GM21515 (cell line): Measurements from ENCODE around the gene BTN2A1.
A peak's percentile ranks its signal among the peaks of the same experiment; 100 is the strongest.
"Not testable (repeated sequence)": the region's sequence is repeated elsewhere in the genome, so short reads cannot be mapped to it uniquely, and the experiment has no call there.

Source experiments
- ATAC-seq: cut with Tn5 transposase; IDR thresholded peaks from one replicate; pipeline ENCODE4 v1.9.1; 2021; ENCODE audit not compliant: unreplicated experiment

BTN2A1 gene

DNA sequence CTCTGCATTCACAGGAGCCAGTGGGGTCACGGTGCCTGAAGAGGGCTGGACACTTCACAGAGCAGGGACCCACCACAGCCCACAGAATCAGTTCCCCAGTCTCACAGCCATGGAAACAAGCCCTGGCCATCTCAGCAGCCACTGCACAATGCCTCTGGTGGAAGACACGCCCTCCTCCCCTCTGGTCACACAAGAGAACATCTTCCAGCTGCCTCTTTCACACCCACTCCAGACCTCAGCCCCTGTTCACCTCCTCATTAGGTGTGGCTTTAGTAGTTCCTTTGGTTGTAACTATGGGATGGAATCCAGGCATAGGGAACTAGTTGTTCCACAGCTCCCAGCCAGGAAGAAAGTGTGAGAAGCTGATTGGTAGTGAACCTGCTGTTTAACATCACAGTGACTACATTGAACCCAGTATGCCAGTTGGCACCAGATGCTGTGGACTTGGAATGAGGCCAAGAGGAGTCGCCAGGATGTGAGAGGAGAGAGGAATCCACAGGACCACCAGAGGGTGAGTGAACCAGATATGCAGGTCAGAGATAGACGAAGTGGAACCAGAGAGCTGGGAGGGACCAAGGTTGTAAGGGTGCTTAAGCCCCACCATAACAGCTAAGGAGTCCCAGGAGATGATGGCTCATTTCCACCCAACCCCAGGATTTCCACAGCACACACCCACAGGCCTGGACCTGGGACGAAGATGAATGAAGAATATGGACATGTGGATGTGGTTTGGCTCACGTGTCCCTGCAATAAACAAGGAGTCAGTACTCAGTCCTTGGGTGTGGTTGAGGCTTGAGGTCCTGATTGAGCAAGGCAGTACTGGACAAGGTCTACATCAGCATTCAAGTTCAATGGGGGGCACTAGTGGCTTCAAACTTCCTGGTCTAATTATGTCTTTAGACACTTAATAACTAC lies 26.2 kb upstream of the BTN2A1 start:
- no peak for ATAC-seq

DNA sequence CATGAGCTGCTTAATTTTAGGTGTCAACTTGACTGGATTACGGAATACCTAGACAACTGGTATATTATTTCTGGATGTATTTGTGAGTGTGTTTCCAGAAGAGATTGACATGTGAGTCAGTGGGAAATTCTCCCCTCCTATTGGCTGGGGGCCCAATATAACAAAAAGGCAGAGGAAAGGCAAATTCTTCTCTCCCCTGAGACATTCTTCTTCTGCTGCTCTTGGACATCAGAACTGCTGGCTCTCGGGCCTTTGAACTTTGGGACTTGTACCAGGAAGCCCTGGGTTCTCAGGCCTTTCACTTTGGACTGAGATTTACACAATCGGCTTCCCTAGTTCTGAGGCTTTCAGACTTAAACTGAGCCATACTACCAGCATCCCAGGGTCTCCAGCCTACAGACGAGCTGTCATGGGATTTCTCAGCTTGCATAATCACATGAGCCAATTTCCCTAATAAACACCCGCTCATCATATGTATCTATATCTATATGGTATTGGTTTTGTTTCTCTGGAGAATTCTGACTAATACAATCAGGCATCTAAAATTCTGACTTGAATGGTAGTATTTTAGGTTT lies 25.0 kb upstream of the BTN2A1 start:
- ATAC-seq = no peak

DNA sequence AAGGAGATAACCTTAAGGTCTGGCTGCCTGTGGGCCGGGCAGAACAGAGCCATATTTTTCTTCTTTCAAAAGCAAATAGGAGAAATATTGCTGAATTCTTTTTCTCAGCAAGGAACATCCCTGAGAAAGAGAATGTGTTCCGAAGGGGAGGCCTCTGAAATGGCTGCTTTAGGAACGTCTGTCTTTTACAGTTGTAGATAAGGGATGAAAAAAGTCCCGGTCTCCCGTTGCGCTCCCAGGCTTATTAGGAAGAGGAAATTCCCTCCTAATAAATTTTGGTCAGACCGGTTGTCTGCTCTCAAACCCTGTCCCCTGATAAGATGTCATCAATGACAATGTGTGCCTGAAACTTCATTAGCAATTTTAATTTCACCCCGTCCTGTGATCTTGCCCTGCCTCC lies 24.1 kb upstream of the BTN2A1 start:
- ATAC-seq = not testable (repeated sequence)

- ATAC-seq = no peak
These were observed 21.7 kb upstream of the BTN2A1 start for GRCh38 chr6:26436018-26436417.

DNA sequence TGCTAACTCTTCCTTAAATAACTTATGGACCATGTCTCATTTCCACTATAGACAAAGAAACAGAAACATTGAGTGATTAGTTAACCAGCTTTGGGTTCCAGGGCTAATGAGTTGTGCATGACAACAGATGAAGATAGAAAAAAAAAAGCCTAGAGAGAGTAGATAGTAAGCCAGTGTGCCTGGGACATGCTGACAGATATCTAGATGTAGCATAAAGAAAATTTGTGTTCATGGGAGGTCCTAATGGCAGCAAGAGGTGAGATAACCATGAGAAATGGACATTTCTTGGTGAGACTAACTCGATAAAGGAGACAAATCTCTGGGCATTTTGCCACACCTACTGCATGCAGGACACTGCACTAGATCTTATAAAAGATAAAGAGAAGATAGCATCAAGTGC lies 20.2 kb upstream of the BTN2A1 start:
- no peak for ATAC-seq

DNA sequence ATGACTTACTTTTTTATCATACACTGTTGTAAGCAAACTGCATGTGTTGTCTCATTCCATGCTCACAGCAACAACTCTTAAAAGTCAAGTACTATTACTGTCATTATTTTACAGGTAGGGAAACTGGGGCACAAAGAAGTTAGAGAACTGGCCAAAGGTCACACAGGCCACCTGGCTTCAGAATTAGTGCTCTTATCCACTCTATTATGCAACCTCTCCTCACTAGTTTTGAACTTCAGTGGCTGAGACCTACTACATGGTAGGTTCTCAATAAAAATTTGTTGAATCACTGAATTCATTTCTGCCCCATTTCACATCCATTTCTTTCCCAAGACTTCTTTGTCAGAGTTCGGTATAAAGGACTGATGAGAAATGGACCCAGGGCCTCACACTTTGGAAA lies 19.8 kb upstream of the BTN2A1 start:
- no peak for ATAC-seq

DNA sequence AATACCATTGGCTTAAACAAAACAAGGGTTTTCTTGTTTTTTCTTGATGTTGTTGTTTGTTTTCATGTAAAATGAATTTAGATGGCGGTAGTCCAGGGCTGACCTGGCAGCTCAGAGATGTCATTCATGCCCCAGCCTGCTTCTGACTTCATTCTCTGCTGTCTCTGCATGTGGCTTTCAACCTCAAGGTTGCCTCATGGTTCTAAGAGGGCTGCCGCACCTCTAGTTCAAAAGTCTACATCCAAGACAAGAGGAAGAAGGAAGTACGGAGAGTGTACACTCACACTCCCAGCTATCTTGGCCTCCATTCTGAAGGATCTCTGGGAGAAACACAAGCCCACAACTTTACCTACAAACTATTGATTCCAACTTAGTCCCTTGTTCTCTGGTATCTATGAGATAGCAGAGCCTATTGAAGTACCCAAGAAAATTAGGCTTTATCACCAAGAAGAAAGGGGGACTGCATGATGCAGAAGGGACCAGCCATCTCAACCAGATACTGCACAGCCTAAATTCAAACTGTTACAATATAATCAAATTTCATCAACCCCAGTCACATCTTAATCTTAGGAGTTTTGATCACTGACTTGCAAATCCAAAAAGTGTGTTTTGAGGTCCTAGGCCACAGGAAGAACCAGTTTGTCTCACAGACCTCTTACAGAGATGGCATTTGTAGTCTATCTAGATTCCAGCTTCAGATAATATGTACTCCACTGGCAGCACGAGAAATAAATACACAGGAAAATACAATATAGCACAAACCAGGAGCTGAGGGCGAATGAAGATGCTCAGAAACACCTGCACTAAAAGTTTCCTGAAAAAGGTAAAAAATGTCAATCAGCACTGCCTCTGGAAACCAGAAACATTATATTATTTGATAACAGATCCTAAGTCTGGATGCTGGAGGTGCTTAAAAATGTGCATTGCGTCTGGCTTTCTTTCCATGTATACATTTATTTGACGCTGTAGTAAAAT lies 18.3 kb upstream of the BTN2A1 start:
- no peak for ATAC-seq

GRCh38 chr6:26440977-26441358 lies 16.8 kb upstream of the BTN2A1 start:
- ATAC-seq = no peak

GRCh38 chr6:26441977-26442376 lies 15.8 kb upstream of the BTN2A1 start:
- ATAC-seq = no peak

DNA sequence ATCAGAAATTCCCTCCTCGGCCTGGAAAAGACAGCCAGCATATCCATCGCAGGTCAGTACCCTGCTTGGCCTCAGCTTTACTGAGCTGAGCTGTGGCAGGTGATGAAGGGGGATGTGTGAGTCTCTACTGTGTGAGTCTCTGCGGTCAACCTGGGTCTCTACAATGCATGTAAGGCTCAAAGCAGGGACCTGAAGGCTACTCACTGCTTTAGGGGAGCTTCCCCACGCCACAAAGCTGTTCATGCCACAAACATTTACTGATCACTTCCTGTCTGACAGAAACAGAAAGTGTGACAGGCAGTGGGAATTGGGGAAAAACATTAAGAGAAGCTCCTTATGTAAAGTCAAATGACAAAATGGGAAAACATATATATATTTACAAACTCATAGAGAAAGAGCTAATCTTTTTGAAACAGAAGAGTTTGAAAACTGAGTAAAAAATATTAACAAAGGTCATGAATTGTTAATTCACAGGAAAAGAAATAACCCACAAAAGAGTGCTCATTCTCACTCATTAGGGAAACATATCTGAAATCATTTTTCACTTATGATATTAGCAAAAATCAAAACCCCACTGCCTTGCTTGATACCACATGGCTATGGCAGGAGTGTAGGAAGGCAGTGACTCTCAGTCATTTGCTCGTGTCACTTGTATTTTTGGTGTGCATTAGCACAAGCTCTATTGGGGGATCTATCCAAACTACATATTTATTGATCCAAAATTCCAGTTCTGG lies 11.7 kb upstream of the BTN2A1 start:
- ATAC-seq = no peak

GRCh38 chr6:26447257-26447656 lies 10.5 kb upstream of the BTN2A1 start:
- no peak for ATAC-seq

DNA sequence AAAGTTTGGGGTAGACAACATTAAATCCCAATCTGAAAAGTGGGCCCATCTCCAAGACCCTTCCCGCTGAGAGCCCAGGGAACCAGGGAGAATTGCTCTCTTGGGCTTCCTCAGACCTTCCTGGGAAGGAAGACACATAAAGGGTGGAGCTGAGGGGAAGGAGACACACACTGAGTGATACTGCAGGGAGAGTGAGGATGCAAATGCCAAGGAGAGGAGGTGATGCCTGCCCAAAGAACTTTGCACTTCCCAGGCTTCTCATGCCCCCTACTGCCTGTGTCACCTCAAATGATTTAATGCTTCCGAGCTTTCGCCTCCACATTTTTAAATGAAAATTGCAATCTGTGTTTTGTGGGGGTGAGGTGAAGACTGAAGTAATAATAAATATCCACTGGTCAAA lies 7.5 kb upstream of the BTN2A1 start:
- no peak for ATAC-seq

GRCh38 chr6:26452631-26453235 lies 5.0 kb upstream of the BTN2A1 start:
- no peak for ATAC-seq

GRCh38 chr6:26454631-26455030 lies 3.1 kb upstream of the BTN2A1 start:
- no peak for ATAC-seq

GRCh38 chr6:26455357-26455970 lies 2.3 kb upstream of the BTN2A1 start:
- ATAC-seq = no peak

GRCh38 chr6:26457264-26457805 lies 420 bp upstream of the BTN2A1 start:
- peak; percentile 19 for ATAC-seq

GRCh38 chr6:26459023-26459810 lies 1.5 kb downstream of the BTN2A1 start:
- no peak for ATAC-seq

GRCh38 chr6:26461353-26461752 lies 3.6 kb downstream of the BTN2A1 start:
- ATAC-seq = not testable (repeated sequence)

- no peak for ATAC-seq
These were observed 6.3 kb downstream of the BTN2A1 start for GRCh38 chr6:26464014-26464413.
